ENCODE data around the gene SOWAHA. TPM values are rescaled to one million over a fixed set of nuclear protein-coding genes. Genes with fewer than 3 reads are reported as not detected.
A peak's percentile ranks its signal among the peaks of the same experiment; 100 is the strongest.

SOWAHA gene
- total RNA-seq, 4 donors from 2014 or later: 13.2 to 128 (median 97.5) TPM

DNA sequence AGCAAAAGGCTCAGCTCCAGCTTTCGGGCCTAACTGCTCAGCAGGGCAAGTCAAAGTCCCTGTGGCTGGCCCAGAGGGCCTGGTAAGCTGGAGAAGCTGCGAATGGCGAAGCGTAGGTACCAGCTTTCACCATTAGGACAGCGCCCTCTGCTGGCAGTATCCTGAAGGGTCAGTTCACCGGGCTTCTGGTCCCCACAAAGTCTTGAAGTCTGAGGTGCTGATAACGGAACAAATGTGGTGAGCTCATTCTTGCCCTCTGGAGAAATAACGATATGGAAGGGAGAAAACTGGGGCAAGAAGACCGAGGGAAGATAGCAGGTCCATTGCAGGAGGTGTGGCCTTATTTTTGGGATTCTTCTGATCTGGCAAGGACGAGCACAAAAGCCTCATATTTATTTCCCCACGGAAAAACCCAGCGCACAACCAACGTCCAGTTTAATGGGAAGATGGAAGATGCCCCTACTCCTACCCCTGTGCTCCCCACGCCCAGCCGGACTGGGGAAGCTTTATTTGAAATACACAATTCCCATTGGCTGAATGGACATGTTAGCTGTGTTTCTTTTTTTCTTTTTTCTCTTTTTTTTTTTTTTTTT lies 7.2 kb downstream of the SOWAHA start:
- Histone ChIP-seq H3K4me1 (peaks cover 0 to 10% (median under 1%) of the 10 kb centered on the region in 4 donors), H3K27me3 (no peaks in the 10 kb centered on the region), H3K36me3 (peaks cover 0 to 16% (median 0%) of the 10 kb centered on the region in 3 donors), H3K9me3 (no peaks in the 10 kb centered on the region), H3K4me3 (peak overlapping the region in 1 of 4 donors; percentile 42), H3K27ac (peak overlapping the region in 3 of 4 donors; percentile 61 to 85 (median 82))
- DNase-seq: peak; percentile 91 to 97 (median 95)
- no peak for TF ChIP-seq POLR2A (IDR thresholded peaks at IDR 0.05)
- TF ChIP-seq, protein P1, sequence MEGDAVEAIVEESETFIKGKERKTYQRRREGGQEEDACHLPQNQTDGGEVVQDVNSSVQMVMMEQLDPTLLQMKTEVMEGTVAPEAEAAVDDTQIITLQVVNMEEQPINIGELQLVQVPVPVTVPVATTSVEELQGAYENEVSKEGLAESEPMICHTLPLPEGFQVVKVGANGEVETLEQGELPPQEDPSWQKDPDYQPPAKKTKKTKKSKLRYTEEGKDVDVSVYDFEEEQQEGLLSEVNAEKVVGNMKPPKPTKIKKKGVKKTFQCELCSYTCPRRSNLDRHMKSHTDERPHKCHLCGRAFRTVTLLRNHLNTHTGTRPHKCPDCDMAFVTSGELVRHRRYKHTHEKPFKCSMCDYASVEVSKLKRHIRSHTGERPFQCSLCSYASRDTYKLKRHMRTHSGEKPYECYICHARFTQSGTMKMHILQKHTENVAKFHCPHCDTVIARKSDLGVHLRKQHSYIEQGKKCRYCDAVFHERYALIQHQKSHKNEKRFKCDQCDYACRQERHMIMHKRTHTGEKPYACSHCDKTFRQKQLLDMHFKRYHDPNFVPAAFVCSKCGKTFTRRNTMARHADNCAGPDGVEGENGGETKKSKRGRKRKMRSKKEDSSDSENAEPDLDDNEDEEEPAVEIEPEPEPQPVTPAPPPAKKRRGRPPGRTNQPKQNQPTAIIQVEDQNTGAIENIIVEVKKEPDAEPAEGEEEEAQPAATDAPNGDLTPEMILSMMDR (IDR thresholded peaks at IDR 0.05): peak; percentile 83 to 98 (median 96)

GRCh38 chr5:132821350-132821749 lies 8.2 kb downstream of the SOWAHA start:
- no peaks in the 10 kb centered on the region for H3K9me3 ChIP-seq
- DNase-seq: no peak
- peaks cover 0 to 22% (median 0%) of the 10 kb centered on the region in 3 donors for H3K36me3 ChIP-seq
- no peaks in the 10 kb centered on the region for H3K27me3 ChIP-seq
- H3K4me3 ChIP-seq: no peak overlapping the region
- TF ChIP-seq POLR2A (IDR thresholded peaks at IDR 0.05): no peak
- TF ChIP-seq, protein P1 (IDR thresholded peaks at IDR 0.05): no peak
- peaks cover 0 to 10% (median 3%) of the 10 kb centered on the region in 4 donors for H3K4me1 ChIP-seq
- H3K27ac ChIP-seq: peak overlapping the region in 1 of 4 donors; percentile 9

GRCh38 chr5:132821791-132822190 lies 8.7 kb downstream of the SOWAHA start:
- Histone ChIP-seq H3K4me3 (no peak overlapping the region), H3K36me3 (peaks cover 0 to 22% (median 0%) of the 10 kb centered on the region in 3 donors), H3K27me3 (no peaks in the 10 kb centered on the region), H3K9me3 (no peaks in the 10 kb centered on the region), H3K4me1 (peaks cover 0 to 14% (median 3%) of the 10 kb centered on the region in 4 donors), H3K27ac (no peak overlapping the region)
- no peak for DNase-seq
- TF ChIP-seq, protein P1 (IDR thresholded peaks at IDR 0.05): no peak
- TF ChIP-seq POLR2A (IDR thresholded peaks at IDR 0.05): no peak

GRCh38 chr5:132822650-132823480 lies 9.8 kb downstream of the SOWAHA start:
- H3K9me3 ChIP-seq: no peaks in the 10 kb centered on the region
- H3K36me3 ChIP-seq: peaks cover 0 to 22% (median 0%) of the 10 kb centered on the region in 3 donors
- TF ChIP-seq, protein P1 (IDR thresholded peaks at IDR 0.05): no peak
- no peak for TF ChIP-seq POLR2A (IDR thresholded peaks at IDR 0.05)
- H3K27me3 ChIP-seq: no peaks in the 10 kb centered on the region
- peak overlapping the region in 1 of 4 donors; percentile 21 for H3K4me3 ChIP-seq
- peaks cover 0 to 14% (median 3%) of the 10 kb centered on the region in 4 donors for H3K4me1 ChIP-seq
- DNase-seq: no peak
- no peak overlapping the region for H3K27ac ChIP-seq

- H3K27me3 ChIP-seq: no peaks in the 10 kb centered on the region
- H3K4me1 ChIP-seq: peaks cover 0 to 15% (median 3%) of the 10 kb centered on the region in 4 donors
- peak overlapping the region in 1 of 4 donors; percentile 21 for H3K4me3 ChIP-seq
- no peak for DNase-seq
- H3K36me3 ChIP-seq: peaks cover 0 to 22% (median 0%) of the 10 kb centered on the region in 3 donors
- H3K27ac ChIP-seq: no peak overlapping the region
- TF ChIP-seq, protein P1 (IDR thresholded peaks at IDR 0.05): no peak
- TF ChIP-seq POLR2A (IDR thresholded peaks at IDR 0.05): no peak
- no peaks in the 10 kb centered on the region for H3K9me3 ChIP-seq
These were observed 10.5 kb downstream of the SOWAHA start for GRCh38 chr5:132823481-132824050.
